OCI-LY7 (cell line): ENCODE results near the gene TNPO2. TPM values are rescaled to one million over a fixed set of nuclear protein-coding genes. Genes with fewer than 3 reads are reported as not detected.

Experiments used
- BruUV-seq: library from RNA; stranded (reverse); fragments of 400-500 nt; replicated peaks from 2 replicates; lab custom pipeline; 2021; lab: Mats Ljungman, UMichigan
- CTCF ChIA-PET: fragments of 300-600 bp; sonication (Branson Sonifier 250); formaldehyde crosslinking; loops from one replicate; lab custom pipeline; 2022; ENCODE audit warnings: antibody characterized with exemption; ENCODE audit not compliant: unreplicated experiment; lab: Charles Lee
- POLR2A ChIA-PET: fragments of 300-600 bp; sonication (Branson Sonifier 250); formaldehyde crosslinking; loops from one replicate; lab custom pipeline; 2022; ENCODE audit warnings: antibody characterized with exemption; lab: Charles Lee
- DNase-seq: peaks from one replicate; pipeline ENCODE4 v3.0.0-alpha.2; 2015; ENCODE audit warnings: low spot score
- H2AFZ ChIP-seq: fragments of 200-600 bp; sonication (generic), shearing (Covaris generic); 2 replicates; pipeline ENCODE4 v1.6.1; 2014; ENCODE audit warnings: mild to moderate bottlenecking, antibody characterized with exemption, low read length, moderate library complexity
- H3K27ac ChIP-seq: fragments of 200-600 bp; sonication (generic); 2 replicates; pipeline ENCODE4 v1.5.1; 2014; ENCODE audit warnings: mixed run types, low read depth, mild to moderate bottlenecking, moderate library complexity, low read length, inconsistent platforms; ENCODE audit not compliant: poor library complexity, severe bottlenecking
- H3K36me3 ChIP-seq: fragments of 200-600 bp; sonication (generic); 2 replicates; pipeline ENCODE4 v1.6.1; 2014; ENCODE audit warnings: mild to moderate bottlenecking, antibody characterized with exemption, low read length, moderate library complexity, mixed read lengths; ENCODE audit not compliant: insufficient read depth
- H3K4me1 ChIP-seq: fragments of 200-600 bp; sonication (generic); 2 replicates; pipeline ENCODE4 v1.5.1; 2014; ENCODE audit warnings: mild to moderate bottlenecking, low read length; ENCODE audit not compliant: insufficient read depth, poor library complexity, severe bottlenecking
- H3K4me2 ChIP-seq: fragments of 200-600 bp; sonication (generic); 2 replicates; pipeline ENCODE4 v1.6.1; 2014; ENCODE audit warnings: mild to moderate bottlenecking, low read length
- H3K4me3 ChIP-seq: fragments of 200-600 bp; sonication (generic); 2 replicates; pipeline ENCODE4 v1.5.1; 2014; ENCODE audit warnings: mild to moderate bottlenecking, low read depth, low read length; ENCODE audit not compliant: poor library complexity, severe bottlenecking
- H3K79me2 ChIP-seq: fragments of 200-600 bp; sonication (generic); 2 replicates; pipeline ENCODE4 v1.6.1; 2016; ENCODE audit warnings: low read depth, mild to moderate bottlenecking, low read length, moderate library complexity, mixed read lengths; ENCODE audit not compliant: insufficient read depth
- H3K9me2 ChIP-seq: fragments of 200-600 bp; sonication (generic); 2 replicates; pipeline ENCODE4 v1.6.1; 2016; ENCODE audit warnings: mild to moderate bottlenecking, low read length, mixed read lengths; ENCODE audit not compliant: insufficient read depth
- H3K9me3 ChIP-seq: fragments of 200-600 bp; sonication (generic); 2 replicates; pipeline ENCODE4 v1.6.1; 2014; ENCODE audit warnings: mild to moderate bottlenecking, mixed run types, low read length, mixed read lengths
- H4K20me1 ChIP-seq: fragments of 200-600 bp; sonication (generic); 2 replicates; pipeline ENCODE4 v1.6.1; 2014; ENCODE audit warnings: mild to moderate bottlenecking, antibody characterized with exemption, low read length, moderate library complexity, mixed read lengths; ENCODE audit not compliant: insufficient read depth
- EZH2phosphoT487 ChIP-seq: fragments of 200-600 bp; sonication (generic); IDR thresholded peaks from 2 replicates; pipeline ENCODE4 v1.6.1; 2018; ENCODE audit warnings: low read depth, borderline replicate concordance, mild to moderate bottlenecking, mixed run types, antibody characterized with exemption, low read length, moderate library complexity, mixed read lengths
- intact Hi-C: fragments of 100-400 bp; cut with micrococcal nuclease; formaldehyde crosslinking; loops from one replicate; pipeline ENCODE4 v1.10.0; 2022; ENCODE audit not compliant: unreplicated experiment
- total RNA-seq, 2 experiments: library from RNA; depleted of rRNA in 1 of 2; stranded (reverse); fragments of >200 nt in 1 of 2; shearing (Covaris generic) in 1 of 2; gene quantifications; 2 replicates each; pipeline ENCODE4 v1.2.3, GENCODE V29; 2014 to 2022
- TF ChIP-seq, protein P1 (sequence below): fragments of 200-600 bp; sonication (generic); conservative IDR thresholded peaks from 2 replicates; pipeline ENCODE4 v1.5.1; 2014; ENCODE audit warnings: mild to moderate bottlenecking, antibody characterized with exemption, low read length, moderate library complexity, mixed read lengths

Gene TNPO2
- total RNA-seq, 2 experiments from 2014 or later = 47.3 to 120 TPM

DNA sequence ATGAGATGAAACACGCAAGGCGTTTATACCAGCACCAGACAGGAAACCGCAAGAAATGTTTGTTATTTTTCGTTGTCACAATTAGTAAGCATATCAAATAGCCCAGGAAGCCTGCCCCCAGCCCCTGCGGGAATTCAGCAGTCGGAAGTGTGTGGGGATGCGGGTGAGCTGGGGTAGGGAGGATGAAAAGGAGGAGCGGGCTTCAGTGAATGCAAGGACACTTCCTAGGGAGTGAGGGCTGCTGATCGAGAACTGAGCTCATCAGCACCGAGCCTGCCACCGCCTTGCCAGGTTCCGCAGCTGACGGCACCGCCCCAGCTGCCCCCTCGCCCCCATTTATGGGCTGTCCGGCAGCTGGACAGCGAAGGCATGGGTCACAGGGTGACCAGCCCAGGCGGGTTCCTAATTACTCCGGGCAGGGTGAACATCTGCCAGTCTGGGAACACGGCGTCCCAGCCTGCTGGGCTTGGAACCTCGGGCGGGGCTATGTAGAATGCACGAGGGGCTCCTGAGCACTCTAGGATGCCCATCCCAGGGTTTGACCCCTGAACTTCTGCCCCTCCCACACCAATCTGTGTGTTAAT, 26.3 kb upstream of the TNPO2 start:
- BruUV-seq = no TSS peak
- Histone ChIP-seq H3K9me3 (peaks cover 11% of the 10 kb centered on the region; the same call in 1 of the 2 replicates), H3K4me3 (no peak overlapping the region), H3K4me1 (no peaks in the 10 kb centered on the region), H3K4me2 (no peak overlapping the region), H3K27ac (no peak overlapping the region), H3K36me3 (peaks cover 38% of the 10 kb centered on the region), H3K79me2 (no peaks in the 10 kb centered on the region), H4K20me1 (no peaks in the 10 kb centered on the region), H3K9me2 (no peaks in the 10 kb centered on the region), H2AFZ (no peak overlapping the region)
- TF ChIP-seq EZH2phosphoT487 = no peak
- POLR2A ChIA-PET = no interaction called here
- intact Hi-C loops = no loop called here
- CTCF ChIA-PET = no interaction called here
- no peak for DNase-seq

DNA sequence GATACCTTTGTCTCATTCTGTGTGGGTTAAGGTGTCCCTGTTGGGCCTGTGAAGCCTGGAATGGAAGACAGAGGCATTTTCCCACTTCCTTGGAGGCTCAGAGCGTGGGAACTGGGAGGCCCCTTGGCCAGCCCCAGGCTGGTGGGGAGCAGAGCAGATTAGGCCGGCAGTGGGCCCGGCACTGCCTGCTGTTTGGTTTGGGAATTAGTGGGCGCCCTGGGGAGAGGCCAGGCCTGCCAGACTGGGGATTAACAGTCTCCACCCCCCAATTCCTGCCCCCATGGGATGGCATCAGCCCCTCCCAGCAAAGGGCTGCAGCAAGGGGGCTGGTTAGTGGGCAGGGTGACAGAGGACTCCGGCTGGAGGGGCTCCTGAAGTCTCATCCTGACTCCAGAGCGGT, 24.8 kb upstream of the TNPO2 start:
- H3K79me2 ChIP-seq = no peaks in the 10 kb centered on the region
- ChIA-PET CTCF (no interaction called here), POLR2A (interaction anchor here (0.6 kb wide), 1 partner anchor 352 kb away, joined by 5 read pairs; no protein-coding TSS in a partner anchor)
- H3K4me2 ChIP-seq = no peak overlapping the region
- H3K9me2 ChIP-seq = no peaks in the 10 kb centered on the region
- peaks cover 46% of the 10 kb centered on the region for H3K36me3 ChIP-seq
- H2AFZ ChIP-seq = no peak overlapping the region
- H3K4me1 ChIP-seq = no peaks in the 10 kb centered on the region
- H3K4me3 ChIP-seq = no peak overlapping the region
- peaks cover 11% of the 10 kb centered on the region; the same call in 1 of the 2 replicates for H3K9me3 ChIP-seq
- no peak for DNase-seq
- H3K27ac ChIP-seq = no peak overlapping the region
- no peak for TF ChIP-seq EZH2phosphoT487
- TF ChIP-seq, protein P1, sequence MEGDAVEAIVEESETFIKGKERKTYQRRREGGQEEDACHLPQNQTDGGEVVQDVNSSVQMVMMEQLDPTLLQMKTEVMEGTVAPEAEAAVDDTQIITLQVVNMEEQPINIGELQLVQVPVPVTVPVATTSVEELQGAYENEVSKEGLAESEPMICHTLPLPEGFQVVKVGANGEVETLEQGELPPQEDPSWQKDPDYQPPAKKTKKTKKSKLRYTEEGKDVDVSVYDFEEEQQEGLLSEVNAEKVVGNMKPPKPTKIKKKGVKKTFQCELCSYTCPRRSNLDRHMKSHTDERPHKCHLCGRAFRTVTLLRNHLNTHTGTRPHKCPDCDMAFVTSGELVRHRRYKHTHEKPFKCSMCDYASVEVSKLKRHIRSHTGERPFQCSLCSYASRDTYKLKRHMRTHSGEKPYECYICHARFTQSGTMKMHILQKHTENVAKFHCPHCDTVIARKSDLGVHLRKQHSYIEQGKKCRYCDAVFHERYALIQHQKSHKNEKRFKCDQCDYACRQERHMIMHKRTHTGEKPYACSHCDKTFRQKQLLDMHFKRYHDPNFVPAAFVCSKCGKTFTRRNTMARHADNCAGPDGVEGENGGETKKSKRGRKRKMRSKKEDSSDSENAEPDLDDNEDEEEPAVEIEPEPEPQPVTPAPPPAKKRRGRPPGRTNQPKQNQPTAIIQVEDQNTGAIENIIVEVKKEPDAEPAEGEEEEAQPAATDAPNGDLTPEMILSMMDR = no peak
- H4K20me1 ChIP-seq = no peaks in the 10 kb centered on the region
- BruUV-seq = no TSS peak
- intact Hi-C loops = no loop called here

DNA sequence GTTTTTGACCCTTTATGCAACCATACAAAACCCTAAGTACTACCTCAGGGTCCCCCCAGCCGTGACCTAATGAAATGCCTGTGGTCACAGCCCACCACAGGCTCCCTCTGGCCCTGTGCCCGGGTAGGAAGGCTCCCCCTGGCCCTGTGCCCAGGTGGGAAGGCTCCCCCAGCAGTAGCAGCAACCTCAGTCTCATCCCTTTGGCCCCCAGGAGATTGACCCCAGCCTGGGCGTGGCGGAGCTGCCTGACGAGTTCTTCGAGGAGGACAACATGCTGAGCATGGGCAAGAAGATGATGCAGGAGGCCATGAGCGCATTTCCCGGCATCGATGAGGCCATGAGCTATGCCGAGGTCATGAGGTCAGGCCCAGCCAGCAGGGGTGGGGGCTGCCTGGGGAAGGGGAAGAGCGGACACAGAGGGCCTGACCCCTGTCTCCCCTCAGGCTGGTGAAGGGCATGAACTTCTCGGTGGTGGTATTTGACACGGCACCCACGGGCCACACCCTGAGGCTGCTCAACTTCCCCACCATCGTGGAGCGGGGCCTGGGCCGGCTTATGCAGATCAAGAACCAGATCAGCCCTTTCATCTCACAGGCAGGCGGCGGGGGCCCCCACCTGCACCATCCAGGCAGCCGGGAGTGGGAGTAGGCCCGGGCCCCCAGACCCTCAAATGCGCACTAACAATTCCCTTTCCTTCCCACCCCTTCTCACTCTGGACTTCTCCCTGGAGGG, 21.6 kb upstream of the TNPO2 start:
- Histone ChIP-seq H3K9me3 (peaks cover 11% of the 10 kb centered on the region; the same call in 1 of the 2 replicates), H3K4me3 (no peak overlapping the region), H3K36me3 (peaks cover 54% of the 10 kb centered on the region), H3K9me2 (no peaks in the 10 kb centered on the region), H3K79me2 (no peaks in the 10 kb centered on the region), H3K27ac (no peak overlapping the region), H3K4me1 (no peaks in the 10 kb centered on the region), H3K4me2 (no peak overlapping the region), H2AFZ (no peak overlapping the region), H4K20me1 (no peaks in the 10 kb centered on the region)
- no peak for TF ChIP-seq EZH2phosphoT487
- TF ChIP-seq, protein P1 = no peak
- POLR2A ChIA-PET = no interaction called here
- CTCF ChIA-PET = no interaction called here
- intact Hi-C loops = no loop called here
- no TSS peak for BruUV-seq
- DNase-seq = no peak
